ENCODE results near the gene CYP2F1. TPM values are rescaled to one million over a fixed set of nuclear protein-coding genes. Genes with fewer than 3 reads are reported as not detected.

Gene CYP2F1
- polyA plus RNA-seq, 3 donors: not detected

DNA sequence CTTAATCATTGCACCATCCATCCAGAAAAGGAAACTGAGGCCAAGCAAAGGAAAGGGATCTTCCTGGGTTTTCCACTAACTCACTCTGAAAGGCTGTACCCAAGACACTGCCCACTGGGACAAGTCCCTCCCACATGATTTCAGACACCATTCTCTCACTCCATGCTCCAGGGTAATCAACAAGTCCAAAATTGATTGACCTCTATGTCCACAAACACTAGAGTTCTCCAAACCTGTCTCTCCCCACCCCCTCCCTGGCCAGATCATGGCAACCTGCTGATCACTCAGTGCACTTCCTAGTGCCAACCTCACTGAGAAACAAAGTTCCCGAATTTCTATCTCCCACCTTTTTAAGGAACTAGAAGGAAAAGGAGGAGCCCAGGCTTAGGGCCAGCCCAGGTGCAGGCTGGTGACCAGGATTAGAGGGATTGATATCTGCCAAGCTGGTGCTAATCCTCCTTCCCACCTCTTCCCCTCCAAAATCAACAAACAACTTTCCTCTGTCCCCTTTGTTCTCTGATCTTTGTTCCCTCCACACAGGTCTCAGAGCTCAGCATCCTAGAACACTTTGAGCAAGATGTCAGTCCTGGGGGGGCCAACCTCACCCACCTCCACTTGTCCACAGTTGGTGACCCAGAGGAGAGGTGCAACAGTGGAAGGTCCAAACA is 28.4 kb upstream of the CYP2F1 start:
- H3K4me3 ChIP-seq (replicated peaks in 1 of 3; ENCODE audit: low read depth in 2 of 3, low read length in 3 of 3): no peak overlapping the region
- H3K27me3 Mint-ChIP-seq (ENCODE audit: low read depth in 3 of 3): peaks cover 24 to 47% (median 37%) of the 10 kb centered on the region in 3 donors
- WGBS (ENCODE audit: insufficient coverage): no CpG with 5 or more reads among the region's 1 CpG

DNA sequence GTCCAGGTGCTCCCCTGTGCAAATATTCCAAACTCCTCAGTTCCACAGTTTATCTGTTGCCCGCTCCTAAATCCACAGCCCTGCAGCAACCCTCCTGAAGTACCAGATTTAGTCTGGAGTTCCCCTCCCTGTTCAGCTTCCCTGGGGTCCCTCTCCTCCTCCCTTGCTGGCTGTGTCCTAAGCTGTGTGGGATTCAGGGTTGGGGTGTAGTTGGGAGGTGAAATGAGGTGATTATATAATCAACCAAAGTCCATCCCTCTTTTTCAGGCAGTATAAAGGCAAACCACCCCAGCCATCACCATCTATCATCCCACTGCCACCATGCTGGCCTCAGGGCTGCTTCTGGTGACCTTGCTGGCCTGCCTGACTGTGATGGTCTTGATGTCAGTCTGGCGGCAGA is 26.1 kb upstream of the CYP2F1 start, which contains the start of gene CYP2A13:
TSS of gene CYP2A13 (plus strand) at position 301 of the 400 bp plus-strand sequence. CDS start at position 322, 21 bp downstream.
- intact Hi-C loops (cut with micrococcal nuclease): no loop called here
- no peaks in the 10 kb centered on the region for H3K9me3 ChIP-seq (replicated peaks in 1 of 2; ENCODE audit: control insufficient read depth in 1 of 2, insufficient read depth in 1 of 2, low read length in 2 of 2)
- no peaks in the 10 kb centered on the region for H3K36me3 ChIP-seq (replicated peaks in 1 of 2; ENCODE audit: control insufficient read depth in 1 of 2, insufficient read depth in 2 of 2, low read length in 2 of 2)
- H3K79me2 ChIP-seq (ENCODE audit: insufficient read depth, low read length): no peaks in the 10 kb centered on the region
- H3K27me3 Mint-ChIP-seq (ENCODE audit: low read depth in 3 of 3): peaks cover 30 to 53% (median 39%) of the 10 kb centered on the region in 3 donors
- H2AFZ ChIP-seq (ENCODE audit: insufficient read depth, low read depth, low read length, poor library complexity, severe bottlenecking): no peak within 1 kb of the TSS
- H3K4me1 ChIP-seq (ENCODE audit: control insufficient read depth in 1 of 2, insufficient read depth in 2 of 2, low read length in 2 of 2): no peaks in the 10 kb centered on the region
- no peak within 1 kb of the TSS for H3K4me2 ChIP-seq (replicated peaks; ENCODE audit: extremely low read depth, low read length, poor library complexity, severe bottlenecking)
- H4K20me1 ChIP-seq (ENCODE audit: insufficient read depth, low read length): no peaks in the 10 kb centered on the region
- H3K4me3 Mint-ChIP-seq: peak within 1 kb of the TSS in 1 of 2 donors; percentile 67
- H3K36me3 Mint-ChIP-seq: no peaks in the 10 kb centered on the region
- peaks cover 0 to 8% (median 2%) of the 10 kb centered on the region in 7 donors for H3K9me3 Mint-ChIP-seq
- H3K9ac ChIP-seq (ENCODE audit: insufficient read depth, low read length, poor library complexity, severe bottlenecking): no peak within 1 kb of the TSS
- H3K27ac ChIP-seq (ENCODE audit: low read depth in 1 of 2, low read length in 2 of 2): no peak within 1 kb of the TSS
- WGBS (ENCODE audit: insufficient coverage): 100% methylated on average over 1 of the region's 2 CpGs
- peaks cover 2 to 24% of the 10 kb centered on the region in 2 donors for H3K27me3 ChIP-seq (ENCODE audit: control insufficient read depth in 2 of 2, insufficient read depth in 2 of 2, low read length in 2 of 2)
- peaks cover 3% of the 10 kb centered on the region for H3K4me1 Mint-ChIP-seq
- no peak for DNase-seq
- H3K4me3 ChIP-seq (replicated peaks in 1 of 3; ENCODE audit: low read depth in 2 of 3, low read length in 3 of 3): no peak within 1 kb of the TSS
- TF ChIP-seq, protein P1, sequence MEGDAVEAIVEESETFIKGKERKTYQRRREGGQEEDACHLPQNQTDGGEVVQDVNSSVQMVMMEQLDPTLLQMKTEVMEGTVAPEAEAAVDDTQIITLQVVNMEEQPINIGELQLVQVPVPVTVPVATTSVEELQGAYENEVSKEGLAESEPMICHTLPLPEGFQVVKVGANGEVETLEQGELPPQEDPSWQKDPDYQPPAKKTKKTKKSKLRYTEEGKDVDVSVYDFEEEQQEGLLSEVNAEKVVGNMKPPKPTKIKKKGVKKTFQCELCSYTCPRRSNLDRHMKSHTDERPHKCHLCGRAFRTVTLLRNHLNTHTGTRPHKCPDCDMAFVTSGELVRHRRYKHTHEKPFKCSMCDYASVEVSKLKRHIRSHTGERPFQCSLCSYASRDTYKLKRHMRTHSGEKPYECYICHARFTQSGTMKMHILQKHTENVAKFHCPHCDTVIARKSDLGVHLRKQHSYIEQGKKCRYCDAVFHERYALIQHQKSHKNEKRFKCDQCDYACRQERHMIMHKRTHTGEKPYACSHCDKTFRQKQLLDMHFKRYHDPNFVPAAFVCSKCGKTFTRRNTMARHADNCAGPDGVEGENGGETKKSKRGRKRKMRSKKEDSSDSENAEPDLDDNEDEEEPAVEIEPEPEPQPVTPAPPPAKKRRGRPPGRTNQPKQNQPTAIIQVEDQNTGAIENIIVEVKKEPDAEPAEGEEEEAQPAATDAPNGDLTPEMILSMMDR (IDR thresholded peaks at IDR 0.05): no peak
- H3K27ac Mint-ChIP-seq: no peak within 1 kb of the TSS

More for the DNA sequence above, 28.4 kb upstream of the CYP2F1 start:
- H3K27ac Mint-ChIP-seq: no peak overlapping the region
- TF ChIP-seq, protein P1 (IDR thresholded peaks at IDR 0.05): no peak
- H3K9ac ChIP-seq (ENCODE audit: insufficient read depth, low read length, poor library complexity, severe bottlenecking): no peak overlapping the region
- H3K79me2 ChIP-seq (ENCODE audit: insufficient read depth, low read length): no peaks in the 10 kb centered on the region
- H3K36me3 Mint-ChIP-seq: no peaks in the 10 kb centered on the region
- no peak overlapping the region for H2AFZ ChIP-seq (ENCODE audit: insufficient read depth, low read depth, low read length, poor library complexity, severe bottlenecking)
- no peak overlapping the region for H3K4me2 ChIP-seq (replicated peaks; ENCODE audit: extremely low read depth, low read length, poor library complexity, severe bottlenecking)
- no peak overlapping the region for H3K27ac ChIP-seq (ENCODE audit: low read depth in 1 of 2, low read length in 2 of 2)
- no peak for DNase-seq
- peaks cover 2 to 13% (median 8%) of the 10 kb centered on the region in 7 donors for H3K9me3 Mint-ChIP-seq
- peaks cover 2 to 23% of the 10 kb centered on the region in 2 donors for H3K27me3 ChIP-seq (ENCODE audit: control insufficient read depth in 2 of 2, insufficient read depth in 2 of 2, low read length in 2 of 2)
- H3K4me1 ChIP-seq (ENCODE audit: control insufficient read depth in 1 of 2, insufficient read depth in 2 of 2, low read length in 2 of 2): no peaks in the 10 kb centered on the region
- H4K20me1 ChIP-seq (ENCODE audit: insufficient read depth, low read length): no peaks in the 10 kb centered on the region
- H3K4me3 Mint-ChIP-seq: no peak overlapping the region
- H3K36me3 ChIP-seq (replicated peaks in 1 of 2; ENCODE audit: control insufficient read depth in 1 of 2, insufficient read depth in 2 of 2, low read length in 2 of 2): no peaks in the 10 kb centered on the region
- intact Hi-C loops (cut with micrococcal nuclease): no loop called here
- peaks cover 3% of the 10 kb centered on the region for H3K4me1 Mint-ChIP-seq
- H3K9me3 ChIP-seq (replicated peaks in 1 of 2; ENCODE audit: control insufficient read depth in 1 of 2, insufficient read depth in 1 of 2, low read length in 2 of 2): peaks cover 0 to 6% of the 10 kb centered on the region in 2 donors

Measured in CD14-positive monocyte (primary cell).